Heart left ventricle (tissue), 16 donors: ENCODE measurements around the gene KRT32. TPM values are rescaled to one million over a fixed set of nuclear protein-coding genes. Genes with fewer than 3 reads are reported as not detected.
"Not testable (repeated sequence)": the region's sequence is repeated elsewhere in the genome, so short reads cannot be mapped to it uniquely, and the experiment has no call there.

Source experiments
- ATAC-seq, 4 donors: fragments of 200-7000 bp; cut with Tn5 transposase; one replicate each; pipeline ENCODE4 v1.9.1; 2020 to 2022; ENCODE audit warnings: moderate library complexity in 4 of 4, mild to moderate bottlenecking in 3 of 4, moderate number of reproducible peaks in 1 of 4
- DNase-seq, 5 donors: peaks; one replicate each; pipeline ENCODE4 v3.0.0-alpha.2; 2020
- H3K27ac ChIP-seq, 12 donors: fragments of 200-600 bp; sonication (generic) in 4 of 12; one replicate each; pipeline versions ENCODE4 v1.5.0 to v1.8.0; 2016 to 2022; ENCODE audit warnings: mild to moderate bottlenecking in 2 of 12
- H3K27me3 ChIP-seq, 9 donors: fragments of 200-600 bp; sonication (generic) in 2 of 9; one replicate each; pipeline versions ENCODE4 v1.5.1 to v1.8.0; 2016 to 2022; ENCODE audit warnings: mild to moderate bottlenecking in 3 of 9
- H3K36me3 ChIP-seq, 9 donors: fragments of 200-600 bp; sonication (generic) in 2 of 9; one replicate each; pipeline versions ENCODE4 v1.5.0 to v1.8.0; 2018 to 2022; ENCODE audit warnings: mild to moderate bottlenecking in 2 of 9
- H3K4me1 ChIP-seq, 12 donors: fragments of 200-600 bp; sonication (generic) in 4 of 12; one replicate each; pipeline versions ENCODE4 v1.5.0 to v1.8.0; 2016 to 2022; ENCODE audit warnings: mild to moderate bottlenecking in 3 of 12
- H3K4me3 ChIP-seq, 12 donors: fragments of 200-600 bp; sonication (generic) in 4 of 12; one replicate each; pipeline versions ENCODE4 v1.5.0 to v1.8.0; 2017 to 2022; ENCODE audit warnings: mild to moderate bottlenecking in 9 of 12, moderate library complexity in 4 of 12
- H3K9me3 ChIP-seq, 12 donors: fragments of 200-600 bp; sonication (generic) in 4 of 12; one replicate each; pipeline versions ENCODE4 v1.5.0 to v1.8.0; 2016 to 2022; ENCODE audit warnings: mild to moderate bottlenecking in 1 of 12
- POLR2A ChIP-seq, 2 donors: fragments of 450-650 bp; IDR thresholded peaks; one replicate each; pipeline ENCODE4 v1.6.1; 2017; ENCODE audit warnings: antibody characterized with exemption in 2 of 2, mild to moderate bottlenecking in 2 of 2, moderate library complexity in 2 of 2
- WGBS, 4 donors: extraction: QIAGEN DNeasy Blood & Tissue Kit in 2 of 4; methylation state at CpG; one replicate each; pipeline versions ENCODE4 v1.1.5 to v1.1.7; 2013 to 2018; 5-methylcytosine and 5-hydroxymethylcytosine counted together
- intact Hi-C, 10 donors: fragments of 100-400 bp; cut with DNase I; formaldehyde crosslinking; loops; one replicate each; pipeline versions ENCODE4 v1.11.1 to v1.14.2; 2022
- polyA plus RNA-seq, 2 donors: library from polyadenylated mRNA; stranded (reverse); fragments of 200-250 nt; gene quantifications; one replicate each; pipeline ENCODE4 v1.2.3, GENCODE V29; 2013
- total RNA-seq, 9 donors: library from RNA; depleted of rRNA in 2 of 9; stranded (reverse); fragments of >200 nt in 2 of 9; fragmentation: NEBNext Ultra II Directional in 3 of 9; extraction: Animal tissue kit (Norgen Biotek cat#: 25700) in 3 of 9; gene quantifications; one replicate each; pipeline versions ENCODE4 v1.1.0 to v1.2.4, GENCODE V29; 2016 to 2023
- TF ChIP-seq, protein P1 (sequence below), 12 donors: fragments of 200-600 bp; sonication (generic) in 4 of 12; IDR thresholded peaks; one replicate each; pipeline versions ENCODE4 v1.5.0 to v1.8.0; 2018 to 2022; ENCODE audit warnings: antibody characterized with exemption in 12 of 12, mild to moderate bottlenecking in 5 of 12
- donor health status: ischemic (EF 13 %, LVEDD 7.1; RV severe dilation, severe dysfunction).
- donor health status: healthy with polysubstance abuse.
- donor health status: DM: no; HTN: yes; CAD: no.
- donor health status: DM: no; HTN: no; CAD: no.
- donor health status: ischemic (EF 25% LVEDD 6.9; RV normal size, moderate dysfunction).
- donor health status: ischemic (EF 25% LVEDD 5.7; RV mildly dilated, moderate dysfunction).
- donor health status: healthy.
- donor health status: DM: yes; HTN: yes; CAD: no.
- donor health status: ischemic (EF 35%, LVEDD 5.7; RV mildly dilated, moderate dysfunction).
- donor health status: nonischemic (EF 11% LVEDD 7.7; RV severe dilation, severe dysfunction).
- donor health status: DM: yes; HTN: yes; CAD: no.
- donor health status: PGD.
- donor health status: ischemic (EF 29% LVEDD 5.4; RV normal size, mild dysfunction).
- donor health status: nonischemic (EF 23%, LVEDD 6.1; RV moderate dilation, normal function).

The KRT32 gene
- total and polyA plus RNA-seq, 11 donors = 0.16 to 0.27 (median 0.21) TPM; not detected in 7

DNA sequence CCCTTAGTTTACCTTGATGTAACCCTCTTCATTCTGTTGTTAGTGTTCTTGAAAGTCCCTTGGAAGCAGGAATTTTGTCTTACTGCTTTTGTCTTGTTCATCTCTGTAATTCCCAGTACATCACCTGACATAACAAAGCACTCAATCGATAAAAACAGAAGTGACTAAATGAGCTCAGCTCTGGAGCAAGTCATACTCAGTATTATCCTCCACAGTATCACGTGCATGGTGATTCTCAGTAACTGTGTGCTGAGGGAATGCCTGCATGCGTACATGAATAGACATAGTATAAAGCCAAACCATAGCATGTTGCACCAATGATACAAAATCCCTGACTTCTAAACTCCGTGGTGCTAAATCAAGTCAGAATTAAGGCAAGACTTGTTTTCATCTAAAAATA is 33.6 kb downstream of the KRT32 start:
- WGBS, 4 donors = 39 to 44% (median 43%) methylated on average over 4 of the region's 4 CpGs
- H3K9me3 ChIP-seq = no peaks in the 10 kb centered on the region
- H3K4me1 ChIP-seq = peaks cover 0 to 10% (median 0%) of the 10 kb centered on the region in 12 donors
- H3K27me3 ChIP-seq = peaks cover 0 to 21% (median 0%) of the 10 kb centered on the region in 9 donors
- no peak for ATAC-seq
- TF ChIP-seq, protein P1, sequence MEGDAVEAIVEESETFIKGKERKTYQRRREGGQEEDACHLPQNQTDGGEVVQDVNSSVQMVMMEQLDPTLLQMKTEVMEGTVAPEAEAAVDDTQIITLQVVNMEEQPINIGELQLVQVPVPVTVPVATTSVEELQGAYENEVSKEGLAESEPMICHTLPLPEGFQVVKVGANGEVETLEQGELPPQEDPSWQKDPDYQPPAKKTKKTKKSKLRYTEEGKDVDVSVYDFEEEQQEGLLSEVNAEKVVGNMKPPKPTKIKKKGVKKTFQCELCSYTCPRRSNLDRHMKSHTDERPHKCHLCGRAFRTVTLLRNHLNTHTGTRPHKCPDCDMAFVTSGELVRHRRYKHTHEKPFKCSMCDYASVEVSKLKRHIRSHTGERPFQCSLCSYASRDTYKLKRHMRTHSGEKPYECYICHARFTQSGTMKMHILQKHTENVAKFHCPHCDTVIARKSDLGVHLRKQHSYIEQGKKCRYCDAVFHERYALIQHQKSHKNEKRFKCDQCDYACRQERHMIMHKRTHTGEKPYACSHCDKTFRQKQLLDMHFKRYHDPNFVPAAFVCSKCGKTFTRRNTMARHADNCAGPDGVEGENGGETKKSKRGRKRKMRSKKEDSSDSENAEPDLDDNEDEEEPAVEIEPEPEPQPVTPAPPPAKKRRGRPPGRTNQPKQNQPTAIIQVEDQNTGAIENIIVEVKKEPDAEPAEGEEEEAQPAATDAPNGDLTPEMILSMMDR (IDR thresholded peaks at IDR 0.05) = no peak
- TF ChIP-seq POLR2A (IDR thresholded peaks at IDR 0.05) = no peak
- intact Hi-C loops = no loop called here
- H3K4me3 ChIP-seq = no peak overlapping the region
- no peaks in the 10 kb centered on the region for H3K36me3 ChIP-seq
- DNase-seq = no peak
- no peak overlapping the region for H3K27ac ChIP-seq

DNA sequence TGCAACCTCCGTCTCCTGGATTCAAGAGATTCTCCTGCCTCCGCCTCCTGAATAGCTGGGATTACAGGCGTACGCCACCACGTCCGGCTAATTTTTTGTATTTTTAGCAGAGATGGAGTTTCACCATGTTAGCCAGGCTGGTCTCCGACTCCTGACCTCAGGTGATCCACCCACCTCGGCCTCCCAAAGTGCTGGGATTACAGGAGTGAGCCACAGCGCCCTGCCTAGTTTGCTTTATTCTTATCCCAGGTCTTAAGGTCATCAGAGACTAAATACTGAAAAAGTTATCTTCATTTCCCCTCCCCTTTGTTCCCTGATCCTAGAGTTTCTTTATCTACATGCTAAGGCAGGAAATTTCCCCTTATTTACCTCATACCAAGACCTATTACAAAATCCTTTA is 36.8 kb downstream of the KRT32 start:
- H3K36me3 ChIP-seq, H3K4me1 ChIP-seq, H3K27ac ChIP-seq, ATAC-seq, H3K9me3 ChIP-seq, DNase-seq, intact Hi-C loops, H3K4me3 ChIP-seq: not testable (repeated sequence)
- WGBS, 4 donors = 75 to 81% (median 77%) methylated on average over 9 of the region's 9 CpGs
- H3K27me3 ChIP-seq = peaks cover 0 to 21% (median 0%) of the 10 kb centered on the region in 9 donors

DNA sequence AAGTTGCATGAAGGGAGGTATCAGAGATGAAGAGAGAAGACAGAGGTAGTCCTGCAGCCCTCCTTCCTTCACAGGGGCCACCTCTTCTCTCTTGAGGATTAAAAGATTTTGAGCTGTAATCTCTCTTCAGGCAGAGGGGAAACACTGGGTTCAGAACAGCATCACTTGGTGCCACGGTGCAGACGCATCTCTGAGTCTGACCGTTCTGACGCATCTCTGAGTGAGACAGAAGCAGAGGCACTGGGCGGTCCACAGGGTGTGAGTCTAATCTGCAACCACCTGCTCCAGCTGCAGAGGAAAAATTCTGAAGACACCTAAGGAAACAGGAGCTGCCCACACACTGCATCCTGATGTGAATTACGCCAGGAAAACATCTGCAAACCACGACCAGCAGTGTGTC is 37.5 kb downstream of the KRT32 start:
- Histone ChIP-seq H3K36me3 (no peaks in the 10 kb centered on the region), H3K4me1 (peaks cover 0 to 9% (median 0%) of the 10 kb centered on the region in 12 donors), H3K9me3 (no peaks in the 10 kb centered on the region), H3K4me3 (no peak overlapping the region), H3K27me3 (peaks cover 0 to 21% (median 0%) of the 10 kb centered on the region in 9 donors), H3K27ac (no peak overlapping the region)
- ATAC-seq = no peak
- TF ChIP-seq, protein P1 (IDR thresholded peaks at IDR 0.05) = no peak
- intact Hi-C loops = no loop called here
- 58 to 73% (median 63%) methylated on average over 7 of the region's 7 CpGs for WGBS, 4 donors
- no peak for DNase-seq

DNA sequence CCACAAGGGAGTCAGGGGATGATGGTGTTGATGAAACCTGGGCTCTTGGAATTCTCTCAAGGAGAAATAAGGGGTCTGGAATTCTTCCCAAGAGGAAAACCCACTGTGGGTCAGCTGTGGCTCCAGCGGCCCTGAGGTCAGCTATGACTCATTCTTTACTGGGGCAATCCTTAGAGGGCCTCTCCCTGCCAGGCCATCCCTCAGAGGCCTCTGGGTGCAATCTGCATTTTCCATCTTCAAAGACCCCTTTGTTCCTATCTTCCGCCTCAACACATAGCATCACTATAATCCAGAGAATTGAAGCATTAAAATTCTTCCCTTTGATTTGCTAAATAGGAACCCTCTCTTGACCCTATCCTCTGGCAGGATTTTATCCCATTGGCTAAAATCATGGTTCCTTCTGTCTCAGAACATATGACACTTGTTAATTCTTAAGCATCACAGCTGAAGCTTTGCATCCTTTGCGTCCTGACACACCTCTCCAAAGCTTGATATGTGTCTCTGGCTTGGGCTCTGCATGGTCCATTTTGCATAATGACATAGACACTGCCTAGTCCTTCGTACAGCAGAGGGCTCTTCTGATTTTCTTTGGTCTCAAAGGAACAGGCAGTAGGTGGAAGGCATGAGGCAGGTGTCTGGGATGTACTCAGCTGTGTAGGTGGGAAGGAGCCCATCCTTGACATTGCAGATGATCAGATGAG is 38.4 kb downstream of the KRT32 start:
- ATAC-seq = no peak
- Histone ChIP-seq H3K27me3 (peaks cover 0 to 21% (median 0%) of the 10 kb centered on the region in 9 donors), H3K36me3 (no peaks in the 10 kb centered on the region), H3K4me1 (peaks cover 0 to under 1% (median 0%) of the 10 kb centered on the region in 12 donors), H3K9me3 (no peaks in the 10 kb centered on the region), H3K27ac (no peak overlapping the region), H3K4me3 (no peak overlapping the region)
- intact Hi-C loops = no loop called here
- WGBS, 4 donors = 55 to 62% (median 58%) methylated on average over 4 of the region's 4 CpGs
- TF ChIP-seq, protein P1 (IDR thresholded peaks at IDR 0.05) = no peak
- TF ChIP-seq POLR2A (IDR thresholded peaks at IDR 0.05) = no peak
- DNase-seq = no peak
